Inflammatory macrophage (primary cell): ENCODE measurements around the gene CXCR5.
A peak's percentile ranks its signal among the peaks of the same experiment; 100 is the strongest.

Experiments used
- DNase-seq, 2 donors: peaks; one replicate each; pipeline ENCODE4 v3.0.0-alpha.2; 2020 to 2022

CXCR5 gene

GRCh38 chr11:118912742-118913410, 29.2 kb downstream of the CXCR5 start:
- peak in 1 of 2 donors; percentile 18 for DNase-seq

GRCh38 chr11:118913411-118914125, 29.9 kb downstream of the CXCR5 start:
- DNase-seq = no peak

GRCh38 chr11:118914178-118914918, 30.7 kb downstream of the CXCR5 start:
- DNase-seq = no peak

GRCh38 chr11:118914987-118915386, 31.3 kb downstream of the CXCR5 start:
- DNase-seq = peak; percentile 32 to 58

GRCh38 chr11:118915396-118915795, 31.7 kb downstream of the CXCR5 start:
- no peak for DNase-seq

- DNase-seq = no peak
These were observed 32.5 kb downstream of the CXCR5 start for GRCh38 chr11:118915941-118916841.

GRCh38 chr11:118916842-118917388, 33.2 kb downstream of the CXCR5 start:
- DNase-seq = no peak

- DNase-seq = peak; percentile 56 to 65
These were observed 33.9 kb downstream of the CXCR5 start for GRCh38 chr11:118917481-118918127.

GRCh38 chr11:118918128-118918685, 34.5 kb downstream of the CXCR5 start:
- no peak for DNase-seq

- no peak for DNase-seq
These were observed 35.1 kb downstream of the CXCR5 start for GRCh38 chr11:118918686-118919280.

- DNase-seq = peak; percentile 82
These were observed 37.6 kb downstream of the CXCR5 start for GRCh38 chr11:118921121-118921928.

- DNase-seq = no peak
These were observed 38.4 kb downstream of the CXCR5 start for GRCh38 chr11:118921929-118922744.

GRCh38 chr11:118922745-118923627, 39.3 kb downstream of the CXCR5 start:
- no peak for DNase-seq

GRCh38 chr11:118923721-118924587, 40.3 kb downstream of the CXCR5 start:
- DNase-seq = no peak

- DNase-seq = peak in 1 of 2 donors; percentile 19
These were observed 41.2 kb downstream of the CXCR5 start for GRCh38 chr11:118924591-118925585.
